ENCODE data around the gene COL5A1.

The COL5A1 gene

GRCh38 chr9:134602547-134603362, 38.8 kb upstream of the COL5A1 start:
- no peaks in the 10 kb centered on the region for H3K9me3 ChIP-seq (ENCODE audit: insufficient read depth, low read length, severe bottlenecking)
- H3K4me3 ChIP-seq (ENCODE audit: low read depth in 1 of 2, low read length in 2 of 2), result no peak overlapping the region
- no peak overlapping the region for H3K4me2 ChIP-seq (ENCODE audit: insufficient read depth, low read length)
- no peaks in the 10 kb centered on the region for H3K79me2 ChIP-seq (ENCODE audit: insufficient read depth, low read length)
- no peaks in the 10 kb centered on the region for H3K27me3 ChIP-seq (ENCODE audit: insufficient read depth, low read length, poor library complexity)
- H4K20me1 ChIP-seq (ENCODE audit: insufficient read depth, low read length), result no peaks in the 10 kb centered on the region
- DNase-seq (no peak), ATAC-seq (ENCODE audit: insufficient read depth, low read depth) (no peak)
- no peak overlapping the region for H3K9ac ChIP-seq (ENCODE audit: low read depth, low read length)
- no peak overlapping the region for H2AFZ ChIP-seq (ENCODE audit: low read depth, low read length)
- no peaks in the 10 kb centered on the region for H3K36me3 ChIP-seq (ENCODE audit: insufficient read depth, low read length)
- no peaks in the 10 kb centered on the region for H3K4me1 ChIP-seq (ENCODE audit: insufficient read depth, low read length)
- H3K27ac ChIP-seq (ENCODE audit: low read length), result no peak overlapping the region
- TF ChIP-seq EZH2 (IDR thresholded peaks at IDR 0.05; ENCODE audit: borderline replicate concordance, low read depth, low read length, severe bottlenecking), result no peak
- TF ChIP-seq CTCF (IDR thresholded peaks at IDR 0.05; ENCODE audit: borderline replicate concordance, extremely low read depth, low read length, poor library complexity, severe bottlenecking), result no peak

- Histone ChIP-seq H3K4me1 (ENCODE audit: insufficient read depth, low read length) (no peaks in the 10 kb centered on the region), H4K20me1 (ENCODE audit: insufficient read depth, low read length) (no peaks in the 10 kb centered on the region), H3K9ac (ENCODE audit: low read depth, low read length) (no peak overlapping the region), H3K27me3 (ENCODE audit: insufficient read depth, low read length, poor library complexity) (no peaks in the 10 kb centered on the region), H3K79me2 (ENCODE audit: insufficient read depth, low read length) (no peaks in the 10 kb centered on the region), H3K27ac (ENCODE audit: low read length) (no peak overlapping the region), H3K4me3 (ENCODE audit: low read depth in 1 of 2, low read length in 2 of 2) (no peak overlapping the region), H3K36me3 (ENCODE audit: insufficient read depth, low read length) (no peaks in the 10 kb centered on the region), H2AFZ (ENCODE audit: low read depth, low read length) (no peak overlapping the region), H3K4me2 (ENCODE audit: insufficient read depth, low read length) (no peak overlapping the region), H3K9me3 (ENCODE audit: insufficient read depth, low read length, severe bottlenecking) (no peaks in the 10 kb centered on the region)
- ATAC-seq (ENCODE audit: insufficient read depth, low read depth) (no peak), DNase-seq (no peak)
- TF ChIP-seq EZH2 (IDR thresholded peaks at IDR 0.05; ENCODE audit: borderline replicate concordance, low read depth, low read length, severe bottlenecking) (no peak), CTCF (IDR thresholded peaks at IDR 0.05; ENCODE audit: borderline replicate concordance, extremely low read depth, low read length, poor library complexity, severe bottlenecking) (no peak)
Observed at GRCh38 chr9:134604834-134605233, 36.8 kb upstream of the COL5A1 start.

DNA sequence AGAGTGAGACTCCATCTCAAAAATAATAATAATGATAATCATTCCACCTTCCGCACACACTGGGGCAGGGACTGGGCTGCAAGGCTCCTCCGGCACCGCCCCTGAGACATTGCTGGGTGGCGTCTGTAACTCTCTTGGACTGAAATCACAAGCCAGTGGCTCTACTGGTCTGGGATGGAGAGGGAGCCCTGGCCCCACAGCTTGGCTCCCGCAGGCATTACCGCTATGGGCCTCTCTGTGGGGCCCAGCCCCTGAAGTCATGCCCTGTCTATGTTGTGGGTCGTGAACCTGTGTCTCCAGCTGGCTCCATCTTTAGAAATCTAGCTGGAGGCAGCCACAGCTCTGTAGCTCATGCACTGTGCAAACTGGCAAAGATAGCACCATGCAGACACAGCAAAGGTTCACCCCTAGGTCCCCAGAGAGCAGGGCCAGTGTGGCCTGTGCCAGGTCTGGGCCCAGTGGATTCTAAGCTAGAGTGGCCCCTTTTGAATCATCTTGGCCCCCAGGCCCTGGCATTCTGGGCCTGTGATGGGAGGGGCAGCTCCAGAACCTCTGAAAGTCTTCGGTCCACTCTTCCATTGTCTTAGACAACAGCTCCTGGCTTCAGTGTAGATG, 36.1 kb upstream of the COL5A1 start:
- H3K9ac ChIP-seq (ENCODE audit: low read depth, low read length), result no peak overlapping the region
- ATAC-seq (ENCODE audit: insufficient read depth, low read depth), result no peak
- H3K4me3 ChIP-seq (ENCODE audit: low read depth in 1 of 2, low read length in 2 of 2), result no peak overlapping the region
- H3K36me3 ChIP-seq (ENCODE audit: insufficient read depth, low read length), result no peaks in the 10 kb centered on the region
- H3K27me3 ChIP-seq (ENCODE audit: insufficient read depth, low read length, poor library complexity), result no peaks in the 10 kb centered on the region
- no peaks in the 10 kb centered on the region for H4K20me1 ChIP-seq (ENCODE audit: insufficient read depth, low read length)
- no peak for DNase-seq
- H3K4me2 ChIP-seq (ENCODE audit: insufficient read depth, low read length), result no peak overlapping the region
- H3K4me1 ChIP-seq (ENCODE audit: insufficient read depth, low read length), result no peaks in the 10 kb centered on the region
- no peak overlapping the region for H2AFZ ChIP-seq (ENCODE audit: low read depth, low read length)
- H3K9me3 ChIP-seq (ENCODE audit: insufficient read depth, low read length, severe bottlenecking), result no peaks in the 10 kb centered on the region
- TF ChIP-seq CTCF (IDR thresholded peaks at IDR 0.05; ENCODE audit: borderline replicate concordance, extremely low read depth, low read length, poor library complexity, severe bottlenecking) (no peak), EZH2 (IDR thresholded peaks at IDR 0.05; ENCODE audit: borderline replicate concordance, low read depth, low read length, severe bottlenecking) (no peak)
- H3K27ac ChIP-seq (ENCODE audit: low read length), result no peak overlapping the region
- no peaks in the 10 kb centered on the region for H3K79me2 ChIP-seq (ENCODE audit: insufficient read depth, low read length)

Measured in DND-41 (cell line).